Stimulated activated CD4-positive, alpha-beta T cell treated with anti-CD3 and anti-CD28 coated beads, Interleukin-2, amount 100 ng/mL, for 24 hours (primary cell): Measurements from ENCODE around the gene MARK1.
"Not testable (repeated sequence)": the region's sequence is repeated elsewhere in the genome, so short reads cannot be mapped to it uniquely, and the experiment has no call there.

Experiments used
- DNase-seq, 2 donors: peaks; one replicate each; pipeline ENCODE4 v3.0.0-alpha.2; 2020

MARK1 gene

GRCh38 chr1:220529521-220530020, 1.6 kb downstream of the MARK1 start:
- DNase-seq: no peak

DNA sequence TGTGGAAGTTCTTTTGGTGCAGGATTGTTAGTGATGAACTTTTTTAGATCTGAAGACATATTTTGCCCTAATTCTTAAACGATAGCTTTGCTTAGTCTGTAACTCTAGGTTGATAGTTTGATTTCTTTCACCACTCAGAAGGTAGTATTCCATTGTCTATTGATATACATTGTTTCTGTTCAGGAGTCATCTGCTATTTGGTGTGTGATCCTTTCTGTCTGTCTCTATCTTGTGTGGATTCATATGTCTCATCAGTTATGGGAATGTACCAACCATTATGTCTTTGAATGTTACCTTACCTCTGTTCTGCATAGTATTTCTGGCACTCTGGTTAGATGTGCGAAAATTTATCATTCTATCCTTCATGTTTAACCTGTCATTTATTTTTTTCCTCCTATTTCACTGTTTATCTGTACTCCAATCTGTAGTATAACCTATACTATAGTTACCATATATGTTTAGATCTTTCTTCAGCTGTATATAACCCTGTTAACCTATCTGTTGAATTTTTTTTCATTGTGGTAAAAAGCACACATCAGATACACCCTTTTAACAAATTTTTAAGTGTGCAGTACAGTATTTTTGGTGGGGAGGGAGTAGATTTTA, 5.7 kb downstream of the MARK1 start:
- no peak for DNase-seq

DNA sequence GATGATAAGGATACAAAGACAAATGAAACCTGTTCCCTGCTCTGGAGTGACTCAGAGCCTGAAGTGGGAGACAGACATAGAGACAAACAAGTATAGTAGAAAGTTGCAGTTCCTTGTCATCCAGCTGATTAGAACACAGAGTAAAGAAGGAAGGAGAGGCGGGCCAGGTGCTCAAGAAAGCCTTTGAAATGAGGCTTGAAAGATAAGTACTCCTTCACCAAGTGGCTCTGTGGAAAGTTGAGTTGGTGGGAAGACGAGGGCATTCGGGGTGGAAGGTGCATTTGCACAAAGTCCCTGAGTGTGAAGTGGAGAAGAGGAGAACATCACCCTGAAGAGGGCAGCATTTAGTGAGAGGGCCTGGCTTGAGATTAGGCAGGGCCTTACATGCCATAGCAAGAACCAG, 17.0 kb downstream of the MARK1 start:
- DNase-seq: no peak

- no peak for DNase-seq
These were observed 23.0 kb downstream of the MARK1 start for GRCh38 chr1:220550811-220551399.

- DNase-seq: no peak
These were observed 23.8 kb downstream of the MARK1 start for GRCh38 chr1:220551718-220552117.

GRCh38 chr1:220552672-220553260, 24.8 kb downstream of the MARK1 start:
- no peak for DNase-seq

GRCh38 chr1:220556641-220557040, 28.7 kb downstream of the MARK1 start:
- DNase-seq: no peak

DNA sequence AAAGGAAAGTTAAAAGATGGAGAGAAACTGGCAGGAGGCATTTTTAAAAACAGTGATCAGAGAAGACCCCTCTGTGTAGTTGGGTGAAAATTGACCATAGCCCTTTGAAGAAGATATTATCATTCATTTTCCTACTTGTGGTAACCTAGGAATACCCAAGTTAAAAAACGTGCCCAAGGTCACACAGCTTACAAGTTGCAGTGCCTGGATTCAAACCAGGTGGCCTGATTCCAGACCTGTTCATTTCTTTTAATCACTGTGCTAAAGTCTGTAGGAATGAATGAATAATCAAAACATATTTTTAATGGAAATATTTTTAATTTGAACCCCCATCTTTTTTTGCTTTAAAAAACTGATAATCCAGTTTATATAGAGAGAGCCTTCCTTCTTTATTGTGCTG, 35.6 kb downstream of the MARK1 start:
- DNase-seq: no peak

DNA sequence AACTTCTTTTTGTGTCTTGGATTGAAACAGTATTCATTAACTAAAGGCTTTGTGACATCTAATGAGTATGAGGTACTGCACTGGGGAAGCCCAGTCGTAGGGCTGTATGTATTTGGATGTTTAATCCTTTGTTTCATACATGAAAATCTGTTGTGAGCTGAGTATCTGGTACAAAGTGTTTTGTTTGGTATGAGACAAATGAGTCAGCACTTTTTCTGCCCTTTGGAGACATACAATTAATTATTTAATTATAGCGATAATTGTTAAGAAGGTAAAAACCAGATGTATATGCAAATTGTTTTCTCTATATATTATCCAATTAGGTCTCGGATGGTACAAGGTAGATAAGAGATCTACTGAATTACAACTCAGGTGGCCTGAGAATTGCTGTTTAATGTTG, 36.3 kb downstream of the MARK1 start:
- DNase-seq: no peak

- no peak for DNase-seq
These were observed 37.7 kb downstream of the MARK1 start for GRCh38 chr1:220565670-220566069.

- DNase-seq: no peak
These were observed 38.9 kb downstream of the MARK1 start for GRCh38 chr1:220566869-220567268.

GRCh38 chr1:220572416-220572815, 44.5 kb downstream of the MARK1 start:
- no peak for DNase-seq

DNA sequence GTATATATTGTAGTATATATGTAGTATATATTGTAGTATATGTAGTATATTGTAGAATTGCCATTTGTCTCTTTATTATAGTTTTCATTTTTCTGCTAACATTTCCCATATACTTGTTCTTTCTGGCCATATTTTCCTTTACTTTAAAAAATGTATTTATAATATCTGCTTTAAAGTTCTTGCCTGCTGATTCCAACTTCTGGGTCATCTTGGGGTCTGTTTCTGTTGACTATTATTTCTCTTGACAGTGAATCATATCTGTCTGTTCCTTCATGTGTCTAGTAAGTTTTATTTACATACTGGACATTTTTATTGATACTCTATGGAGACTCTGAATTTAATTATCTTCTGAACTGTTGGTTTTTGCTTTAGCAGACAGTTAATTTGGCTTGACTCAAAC, 45.9 kb downstream of the MARK1 start:
- DNase-seq: no peak

GRCh38 chr1:220575718-220576497, 48.0 kb downstream of the MARK1 start:
- DNase-seq: no peak

GRCh38 chr1:220577926-220578325, 50.0 kb downstream of the MARK1 start:
- DNase-seq: no peak

DNA sequence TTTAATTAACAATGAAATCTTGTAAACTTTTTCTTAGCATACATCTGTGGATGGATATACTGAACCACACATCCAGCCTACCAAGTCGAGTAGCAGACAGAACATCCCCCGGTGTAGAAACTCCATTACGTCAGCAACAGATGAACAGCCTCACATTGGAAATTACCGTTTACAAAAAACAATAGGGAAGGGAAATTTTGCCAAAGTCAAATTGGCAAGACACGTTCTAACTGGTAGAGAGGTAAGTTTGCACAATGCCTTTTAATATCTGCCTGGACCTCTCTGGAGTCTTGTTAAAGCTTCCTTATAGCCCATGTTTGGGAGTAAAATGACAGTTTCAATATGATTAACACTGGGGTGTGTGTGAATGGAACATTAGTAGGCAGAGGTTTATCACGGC, 51.4 kb downstream of the MARK1 start:
- DNase-seq: no peak

DNA sequence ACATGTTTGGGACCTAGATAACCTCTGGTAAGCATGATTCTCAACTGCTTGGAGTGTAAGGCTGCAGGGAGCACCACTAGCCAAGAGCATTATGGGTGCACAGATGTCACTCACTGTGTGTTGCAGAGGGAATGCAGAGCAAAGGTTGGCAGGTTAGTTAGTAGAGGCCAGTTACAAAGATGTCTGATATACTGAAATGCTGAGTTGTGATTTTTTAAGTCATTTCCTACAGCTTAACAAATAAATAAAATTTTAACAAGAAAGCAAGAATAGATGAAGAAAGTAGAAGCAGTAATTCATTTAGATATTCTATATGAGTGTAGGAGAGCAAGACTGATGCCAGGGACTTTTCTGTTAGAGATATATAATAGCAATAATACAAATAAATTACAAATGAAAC, 64.8 kb downstream of the MARK1 start:
- DNase-seq: no peak

DNA sequence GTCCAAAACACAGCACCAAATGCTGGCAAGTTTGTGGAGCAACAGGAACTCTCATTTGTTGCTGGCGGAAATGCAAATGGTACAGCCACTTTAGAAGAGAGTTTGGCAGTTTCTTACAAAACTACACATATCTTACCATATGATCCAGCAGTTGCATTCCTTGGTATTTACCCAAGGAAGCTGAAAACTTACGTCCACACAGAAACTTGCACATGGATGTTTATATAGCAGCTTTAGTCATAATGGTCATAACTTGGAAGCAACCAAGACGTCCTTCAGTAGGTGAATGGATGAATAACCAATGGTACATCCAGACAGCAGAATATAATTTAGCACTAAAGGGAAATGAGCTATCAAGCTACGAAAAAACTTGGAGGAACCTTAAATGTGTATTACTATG, 66.4 kb downstream of the MARK1 start:
- no peak for DNase-seq

DNA sequence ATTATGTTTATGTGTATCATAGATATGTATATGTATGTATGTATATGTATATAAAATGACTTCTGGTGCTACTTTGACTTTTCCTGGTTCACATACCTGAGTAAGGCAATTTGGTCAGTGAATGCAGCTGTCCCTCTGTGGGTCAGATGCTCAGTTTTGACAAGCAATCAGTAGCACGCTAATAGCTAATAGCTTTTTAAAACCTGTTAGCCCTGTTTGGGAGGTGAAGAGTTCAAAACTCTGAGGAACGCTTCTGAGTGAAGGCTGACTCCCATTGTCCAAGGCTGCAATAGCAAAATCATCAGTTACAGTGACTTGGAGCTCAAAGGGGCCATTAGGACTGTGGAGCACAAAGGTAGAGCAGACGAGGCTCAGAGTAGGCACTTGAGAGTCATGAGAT, 67.2 kb downstream of the MARK1 start:
- no peak for DNase-seq

GRCh38 chr1:220604926-220605325, 77.0 kb downstream of the MARK1 start:
- no peak for DNase-seq

- DNase-seq: not testable (repeated sequence)
These were observed 77.7 kb downstream of the MARK1 start for GRCh38 chr1:220605651-220606050.

DNA sequence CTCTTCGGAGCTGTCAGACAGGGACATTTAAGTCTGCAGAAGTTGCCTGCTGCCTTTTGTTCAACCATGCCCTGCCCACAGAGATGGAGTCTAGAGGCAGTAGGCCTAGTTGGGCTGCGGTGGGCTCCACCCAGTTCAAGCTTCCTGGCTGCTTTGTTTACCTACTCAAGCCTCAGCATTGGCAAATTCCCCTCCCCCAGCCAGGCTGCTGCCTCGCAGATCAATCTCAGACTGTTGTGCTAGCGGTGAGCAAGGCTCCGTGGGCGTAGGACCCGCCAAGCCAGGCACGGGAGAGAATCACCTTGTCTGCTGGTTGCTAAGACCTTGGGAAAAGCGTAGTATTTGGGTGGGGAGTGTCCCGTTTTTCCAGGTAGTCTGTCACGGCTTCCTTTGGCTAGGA, 83.2 kb downstream of the MARK1 start:
- not testable (repeated sequence) for DNase-seq

- DNase-seq: no peak
These were observed 88.9 kb downstream of the MARK1 start for GRCh38 chr1:220616836-220617235.

DNA sequence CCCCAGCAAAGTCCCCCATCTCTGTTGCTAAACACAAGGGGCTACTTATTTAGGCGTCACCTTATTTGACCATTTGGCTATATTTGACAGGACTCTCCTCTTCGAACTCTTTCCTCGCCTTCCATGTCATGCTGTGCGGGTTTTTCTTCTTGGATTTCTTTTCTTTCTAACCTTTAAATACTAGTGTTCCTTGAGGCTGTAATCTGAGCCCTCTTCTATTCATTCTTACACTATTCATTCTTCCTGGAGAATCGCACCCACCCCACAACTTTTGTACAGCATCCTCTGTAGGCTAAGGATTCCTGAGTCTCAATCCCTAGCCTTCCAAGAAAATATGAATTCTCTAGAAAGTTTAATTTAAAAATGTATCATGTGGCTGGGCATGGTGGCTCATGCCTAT, 100.5 kb downstream of the MARK1 start:
- no peak for DNase-seq
